ENCODE measurements around the gene GPR39. TPM values are rescaled to one million over a fixed set of nuclear protein-coding genes. Genes with fewer than 3 reads are reported as not detected.

GPR39 gene
- total RNA-seq, 4 donors from 2014 or later = 9.1 to 38.5 (median 25.9) TPM

GRCh38 chr2:132595186-132595585 is 178.6 kb downstream of the GPR39 start:
- no peak for DNase-seq
- no peak for TF ChIP-seq POLR2A (IDR thresholded peaks at IDR 0.05)
- no peak for TF ChIP-seq CTCF (IDR thresholded peaks at IDR 0.05)
- no peaks in the 10 kb centered on the region for H3K9me3 ChIP-seq
- no peaks in the 10 kb centered on the region for H3K27me3 ChIP-seq
- H3K4me1 ChIP-seq = no peaks in the 10 kb centered on the region
- H3K4me3 ChIP-seq = no peak overlapping the region
- no peaks in the 10 kb centered on the region for H3K36me3 ChIP-seq
- H3K27ac ChIP-seq = no peak overlapping the region

- Histone ChIP-seq H3K9me3 (no peaks in the 10 kb centered on the region), H3K4me1 (no peaks in the 10 kb centered on the region), H3K27ac (no peak overlapping the region), H3K27me3 (no peaks in the 10 kb centered on the region), H3K4me3 (no peak overlapping the region), H3K36me3 (no peaks in the 10 kb centered on the region)
- no peak for DNase-seq
- TF ChIP-seq CTCF (IDR thresholded peaks at IDR 0.05) (no peak), POLR2A (IDR thresholded peaks at IDR 0.05) (no peak)
Measured at GRCh38 chr2:132595693-132596092, 179.1 kb downstream of the GPR39 start.

- Histone ChIP-seq H3K27me3 (no peaks in the 10 kb centered on the region), H3K36me3 (no peaks in the 10 kb centered on the region), H3K9me3 (no peaks in the 10 kb centered on the region), H3K4me3 (no peak overlapping the region), H3K4me1 (no peaks in the 10 kb centered on the region), H3K27ac (no peak overlapping the region)
- TF ChIP-seq CTCF (IDR thresholded peaks at IDR 0.05) (no peak), POLR2A (IDR thresholded peaks at IDR 0.05) (no peak)
- DNase-seq = no peak
Measured at GRCh38 chr2:132597166-132597565, 180.6 kb downstream of the GPR39 start.

GRCh38 chr2:132597831-132598230 is 181.2 kb downstream of the GPR39 start:
- Histone ChIP-seq H3K36me3 (no peaks in the 10 kb centered on the region), H3K4me1 (no peaks in the 10 kb centered on the region), H3K27me3 (no peaks in the 10 kb centered on the region), H3K9me3 (no peaks in the 10 kb centered on the region), H3K27ac (no peak overlapping the region), H3K4me3 (no peak overlapping the region)
- no peak for DNase-seq
- TF ChIP-seq CTCF (IDR thresholded peaks at IDR 0.05) (no peak), POLR2A (IDR thresholded peaks at IDR 0.05) (no peak)

- no peaks in the 10 kb centered on the region for H3K27me3 ChIP-seq
Measured at GRCh38 chr2:132598536-132598935, 181.9 kb downstream of the GPR39 start.

More at GRCh38 chr2:132598536-132598935, 181.9 kb downstream of the GPR39 start:
- Histone ChIP-seq H3K4me1 (no peaks in the 10 kb centered on the region), H3K36me3 (no peaks in the 10 kb centered on the region), H3K9me3 (no peaks in the 10 kb centered on the region), H3K4me3 (no peak overlapping the region), H3K27ac (no peak overlapping the region)
- no peak for DNase-seq
- no peak for TF ChIP-seq CTCF (IDR thresholded peaks at IDR 0.05)
- TF ChIP-seq POLR2A (IDR thresholded peaks at IDR 0.05) = no peak

All from Peyer's patch (tissue), 4 donors.